Measurements from ENCODE around the gene ZNF441. TPM values are rescaled to one million over a fixed set of nuclear protein-coding genes. Genes with fewer than 3 reads are reported as not detected.

The ZNF441 gene
- total RNA-seq, 1 experiment from 2014 or later = 0.85 TPM

- Histone ChIP-seq H4K8ac (replicated peaks; ENCODE audit: insufficient read length, low read depth, low read length) (no peak overlapping the region), H2AK5ac (ENCODE audit: insufficient read length, low read length) (no peak overlapping the region), H3K23me2 (ENCODE audit: insufficient read length, low read depth, low read length, poor library complexity, severe bottlenecking) (no peaks in the 10 kb centered on the region), H2BK120ac (ENCODE audit: low read depth, low read length, poor library complexity, severe bottlenecking) (no peak overlapping the region), H4K91ac (ENCODE audit: insufficient read length, low read depth, low read length) (no peak overlapping the region), H3T11ph (ENCODE audit: low read length) (no peak overlapping the region), H2BK20ac (ENCODE audit: low read depth, low read length, poor library complexity, severe bottlenecking) (no peak overlapping the region), H2BK12ac (ENCODE audit: insufficient read length, low read depth, low read length) (no peak overlapping the region), H3K23ac (ENCODE audit: insufficient read length, low read depth, low read length) (no peak overlapping the region), H2BK5ac (ENCODE audit: insufficient read length, low read length) (no peak overlapping the region), H3K4me1 (ENCODE audit: insufficient read depth, low read length) (no peaks in the 10 kb centered on the region), H4K20me1 (ENCODE audit: control insufficient read depth, insufficient read depth, insufficient read length) (no peaks in the 10 kb centered on the region), H4K5ac (ENCODE audit: insufficient read length, low read depth, low read length) (no peak overlapping the region), H3K4ac (ENCODE audit: low read depth, low read length) (no peak overlapping the region), H3K27me3 (ENCODE audit: insufficient read depth, low read length) (no peaks in the 10 kb centered on the region), H3K9ac (ENCODE audit: extremely low read depth, insufficient read length, low read length) (no peak overlapping the region), H3K9me3 (ENCODE audit: control insufficient read depth, low read depth, low read length) (no peaks in the 10 kb centered on the region), H3K18ac (ENCODE audit: insufficient read length, low read depth, low read length) (no peak overlapping the region), H3K27ac (ENCODE audit: insufficient read length, low read depth, low read length) (no peak overlapping the region), H3K4me2 (ENCODE audit: insufficient read depth, insufficient read length, low read length) (no peak overlapping the region), H3K14ac (ENCODE audit: insufficient read depth, low read length) (no peak overlapping the region), H2BK15ac (ENCODE audit: low read depth, low read length) (no peak overlapping the region), H3K79me1 (ENCODE audit: insufficient read depth, low read depth, low read length, poor library complexity, severe bottlenecking) (no peaks in the 10 kb centered on the region), H2AFZ (ENCODE audit: low read length) (no peak overlapping the region), H3K56ac (ENCODE audit: insufficient read length, low read depth, low read length) (no peak overlapping the region), H3K79me2 (ENCODE audit: insufficient read depth, low read length) (no peaks in the 10 kb centered on the region)
- TF ChIP-seq CTCF (conservative IDR thresholded peaks at IDR 0.05) = no peak
- Mint-ChIP-seq H3K9me3 (peaks cover 47 to 53% of the 10 kb centered on the region in 2 experiments), H3K27me3 (ENCODE audit: low read depth) (peaks cover 14% of the 10 kb centered on the region), H3K36me3 (ENCODE audit: insufficient read depth in 1 of 3, low read depth in 3 of 3) (peaks cover 2 to 7% (median 7%) of the 10 kb centered on the region in 3 experiments; a peak in 3 of 7 replicates), H3K4me1 (no peaks in the 10 kb centered on the region), H3K27ac (no peak overlapping the region), H3K4me3 (no peak overlapping the region)
- no CpG with 5 or more reads among the region's 1 CpG for WGBS (ENCODE audit: extremely low coverage, insufficient read length, low lambda C conversion rate)
- no peak for DNase-seq
These were observed 19.5 kb upstream of the ZNF441 start for GRCh38 chr19:11747277-11747676.
